A673 (cell line): ENCODE data around the gene ANKRA2.

Source experiments
- CTCF ChIP-seq: fragments of 300-800, 200-600 bp; sonication (generic); conservative IDR thresholded peaks from 2 replicates; pipeline ENCODE4 v1.5.1; 2017; ENCODE audit warnings: low read depth, mild to moderate bottlenecking, antibody characterized with exemption, low read length, moderate library complexity, mixed read lengths
- EZH2 ChIP-seq: fragments of 200-600 bp; sonication (generic); IDR thresholded peaks from 2 replicates; pipeline ENCODE4 v1.6.1; 2017; ENCODE audit warnings: borderline replicate concordance, low read depth, mild to moderate bottlenecking, mixed read lengths, antibody characterized with exemption, low read length; ENCODE audit not compliant: poor library complexity, severe bottlenecking

DNA sequence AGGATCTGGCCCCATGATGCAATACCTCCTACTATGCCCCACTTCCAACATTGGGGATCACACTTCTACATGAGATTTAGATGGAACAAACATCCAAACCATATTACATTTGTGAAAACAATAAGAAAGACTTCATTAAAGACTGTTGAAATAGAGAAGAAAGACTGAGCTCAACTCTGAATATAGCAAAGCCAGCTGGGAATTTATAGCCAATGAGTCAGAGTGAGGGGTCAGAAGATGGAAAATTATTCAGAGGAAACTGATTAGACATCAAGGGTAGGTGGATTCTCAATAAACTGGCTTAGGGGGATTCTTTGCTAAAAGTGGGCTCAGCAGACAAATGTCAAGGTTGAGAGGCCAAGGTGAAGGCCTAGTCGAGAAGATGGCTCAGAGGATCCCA is 41.6 kb downstream of the ANKRA2 start:
- TF ChIP-seq CTCF: no peak
- no peak for TF ChIP-seq EZH2
